Heart right ventricle (tissue), 16 donors: ENCODE results near the gene HLCS. TPM values are rescaled to one million over a fixed set of nuclear protein-coding genes. Genes with fewer than 3 reads are reported as not detected.

Source experiments
- ATAC-seq, 8 donors: fragments of 200-7000 bp; cut with Tn5 transposase; one replicate each; pipeline ENCODE4 v1.9.1; 2020; ENCODE audit warnings: mild to moderate bottlenecking in 8 of 8, moderate library complexity in 8 of 8, moderate number of reproducible peaks in 1 of 8
- DNase-seq, 2 donors: peaks; one replicate each; pipeline ENCODE4 v3.0.0-alpha.2; 2020
- H3K27ac ChIP-seq, 10 donors: fragments of 200-600 bp; sonication (generic) in 2 of 10; one replicate each; pipeline versions ENCODE4 v1.5.0 to v1.8.0; 2020 to 2022; ENCODE audit warnings: mild to moderate bottlenecking in 3 of 10
- H3K27me3 ChIP-seq, 7 donors: fragments of 200-600 bp; one replicate each; pipeline ENCODE4 v1.8.0; 2021 to 2022; ENCODE audit warnings: mild to moderate bottlenecking in 2 of 7
- H3K36me3 ChIP-seq, 9 donors: fragments of 200-600 bp; sonication (generic) in 1 of 9; one replicate each; pipeline versions ENCODE4 v1.5.0 to v1.8.0; 2020 to 2022; ENCODE audit warnings: mild to moderate bottlenecking in 2 of 9
- H3K4me1 ChIP-seq, 9 donors: fragments of 200-600 bp; sonication (generic) in 1 of 9; one replicate each; pipeline versions ENCODE4 v1.5.0 to v1.8.0; 2020 to 2022; ENCODE audit warnings: mild to moderate bottlenecking in 4 of 9
- H3K4me3 ChIP-seq, 10 donors: fragments of 200-600 bp; sonication (generic) in 2 of 10; one replicate each; pipeline versions ENCODE4 v1.5.0 to v1.8.0; 2020 to 2022; ENCODE audit warnings: mild to moderate bottlenecking in 7 of 10, moderate library complexity in 2 of 10
- H3K9me3 ChIP-seq, 11 donors: fragments of 200-600 bp in 10 of 11; sonication (generic) in 2 of 11; one replicate each; pipeline versions ENCODE4 v1.5.0 to v1.8.0; 2013 to 2022; ENCODE audit warnings: mild to moderate bottlenecking in 2 of 11, control low read depth in 1 of 11, moderate library complexity in 1 of 11
- CTCF ChIP-seq, 9 donors: fragments of 200-600 bp; sonication (generic) in 2 of 9; IDR thresholded peaks; one replicate each; pipeline versions ENCODE4 v1.5.0 to v1.8.0; 2021 to 2022; ENCODE audit warnings: antibody characterized with exemption in 9 of 9, mild to moderate bottlenecking in 5 of 9, moderate library complexity in 1 of 9
- WGBS, 2 donors: extraction: QIAGEN DNeasy Blood & Tissue Kit; methylation state at CpG; one replicate each; pipeline ENCODE4 v1.1.7; 2013; ENCODE audit warnings: inconsistent platforms in 1 of 2; 5-methylcytosine and 5-hydroxymethylcytosine counted together
- intact Hi-C, 10 donors: fragments of 100-400 bp; cut with DNase I; formaldehyde crosslinking; loops; one replicate each; pipeline versions ENCODE4 v1.11.1 to v1.14.2; 2022
- polyA plus RNA-seq, 2 donors: library from polyadenylated mRNA; stranded (reverse); fragments of 200-250 nt; gene quantifications; one replicate each; pipeline ENCODE4 v1.2.3, GENCODE V29; 2013
- total RNA-seq, 10 donors: library from RNA; stranded (reverse); fragmentation: NEBNext Ultra II Directional in 3 of 10; extraction: Animal tissue kit (Norgen Biotek cat#: 25700) in 3 of 10; gene quantifications; one replicate each; pipeline versions ENCODE4 v1.2.1 to v1.2.4, GENCODE V29; 2021 to 2023
- donor health status: Arrhythmogenic right ventricular cardiomyopathy.
- donor health status: ischemic (EF 13 %, LVEDD 7.1; RV severe dilation, severe dysfunction).
- donor health status: healthy with polysubstance abuse.
- donor health status: DM: no; HTN: yes; CAD: no.
- donor health status: DM: no; HTN: no; CAD: no.
- donor health status: ischemic (EF 25% LVEDD 6.9; RV normal size, moderate dysfunction).
- donor health status: ischemic (EF 25% LVEDD 5.7; RV mildly dilated, moderate dysfunction).
- donor health status: healthy.
- donor health status: DM: yes; HTN: yes; CAD: no.
- donor health status: Ischemic cardiomyopathy.
- donor health status: ischemic (EF 35%, LVEDD 5.7; RV mildly dilated, moderate dysfunction).
- donor health status: nonischemic (EF 11% LVEDD 7.7; RV severe dilation, severe dysfunction).
- donor health status: DM: yes; HTN: yes; CAD: no.
- donor health status: PGD.
- donor health status: ischemic (EF 29% LVEDD 5.4; RV normal size, mild dysfunction).
- donor health status: nonischemic (EF 23%, LVEDD 6.1; RV moderate dilation, normal function).

Gene HLCS
- total and polyA plus RNA-seq, 12 donors = 2.0 to 9.6 (median 6.7) TPM

- Histone ChIP-seq H3K27ac (no peak overlapping the region), H3K27me3 (no peaks in the 10 kb centered on the region), H3K9me3 (peaks cover 0 to 40% (median 8%) of the 10 kb centered on the region in 11 donors), H3K4me3 (no peak overlapping the region), H3K36me3 (no peaks in the 10 kb centered on the region), H3K4me1 (no peaks in the 10 kb centered on the region)
- DNase-seq = no peak
- TF ChIP-seq CTCF (IDR thresholded peaks at IDR 0.05) = no peak
- intact Hi-C loops = no loop called here
- 80 to 83% methylated on average over 5 of the region's 5 CpGs for WGBS, 2 donors
- no peak for ATAC-seq
Observed at GRCh38 chr21:36799869-36800268, 166.6 kb downstream of the HLCS start.

- H3K9me3 ChIP-seq = peaks cover 0 to 40% (median 8%) of the 10 kb centered on the region in 11 donors
- ATAC-seq = no peak
- H3K36me3 ChIP-seq = no peaks in the 10 kb centered on the region
- no peak overlapping the region for H3K27ac ChIP-seq
- DNase-seq = no peak
- H3K27me3 ChIP-seq = no peaks in the 10 kb centered on the region
- intact Hi-C loops = no loop called here
- TF ChIP-seq CTCF (IDR thresholded peaks at IDR 0.05) = no peak
- no peak overlapping the region for H3K4me3 ChIP-seq
- no peaks in the 10 kb centered on the region for H3K4me1 ChIP-seq
Observed at GRCh38 chr21:36798491-36798890, 168.0 kb downstream of the HLCS start.

- no peak for DNase-seq
- Histone ChIP-seq H3K36me3 (no peaks in the 10 kb centered on the region), H3K4me3 (no peak overlapping the region), H3K27ac (no peak overlapping the region), H3K27me3 (no peaks in the 10 kb centered on the region), H3K4me1 (peaks cover 0 to 3% (median 0%) of the 10 kb centered on the region in 9 donors), H3K9me3 (peaks cover 0 to 40% (median 8%) of the 10 kb centered on the region in 11 donors)
- intact Hi-C loops = no loop called here
- 95 to 96% methylated on average over 2 of the region's 2 CpGs for WGBS, 2 donors
- no peak for ATAC-seq
- no peak for TF ChIP-seq CTCF (IDR thresholded peaks at IDR 0.05)
Observed at GRCh38 chr21:36796070-36796469, 170.4 kb downstream of the HLCS start.

- WGBS, 2 donors = 39 to 52% methylated on average over 6 of the region's 6 CpGs
- H3K4me3 ChIP-seq = no peak overlapping the region
Observed at GRCh38 chr21:36792505-36792967, 173.9 kb downstream of the HLCS start.

More at GRCh38 chr21:36792505-36792967, 173.9 kb downstream of the HLCS start:
- ATAC-seq = peak in 4 of 8 donors; percentile 17 to 70 (median 34)
- Histone ChIP-seq H3K36me3 (no peaks in the 10 kb centered on the region), H3K27me3 (no peaks in the 10 kb centered on the region), H3K27ac (no peak overlapping the region), H3K4me1 (peaks cover 0 to 3% (median 0%) of the 10 kb centered on the region in 9 donors), H3K9me3 (peaks cover 0 to 23% (median 8%) of the 10 kb centered on the region in 11 donors)
- DNase-seq = no peak
- TF ChIP-seq CTCF (IDR thresholded peaks at IDR 0.05) = no peak
- intact Hi-C loops = no loop called here
